ENCODE data around the gene CAPN15. TPM values are rescaled to one million over a fixed set of nuclear protein-coding genes. Genes with fewer than 3 reads are reported as not detected.

Gene CAPN15
- total and polyA plus RNA-seq, 9 of the 15 experiments (the other 6 are each of a cell fraction or from before 2014, with no cell fraction given), result 0.62 to 111 (median 14.2) TPM

- FAIRE-seq, result no peak
- TF ChIP-seq E2F6 (IDR thresholded peaks at IDR 0.05; ENCODE audit: borderline replicate concordance in 1 of 2, extremely low read depth in 1 of 2, insufficient read depth in 1 of 2, insufficient read length in 1 of 2, low read depth in 1 of 2, low read length in 1 of 2, poor library complexity in 1 of 2, severe bottlenecking in 1 of 2), result peak; percentile 20 to 39
- TF ChIP-seq CLOCK (CRISPR knock-in tag; IDR thresholded peaks at IDR 0.05; ENCODE audit: borderline replicate concordance), result no peak
- TF ChIP-seq BRD4 (IDR thresholded peaks at IDR 0.05), result no peak
- TF ChIP-seq MAFK (IDR thresholded peaks at IDR 0.05; ENCODE audit: low read length), result no peak
- no peak for TF ChIP-seq JUN (IDR thresholded peaks at IDR 0.05; ENCODE audit: borderline replicate concordance, low read depth, low read length)
- TF ChIP-seq JUN (CRISPR knock-in tag; IDR thresholded peaks at IDR 0.05; ENCODE audit: borderline replicate concordance), result no peak
- no peak for TF ChIP-seq NR2F6 (CRISPR knock-in tag; IDR thresholded peaks at IDR 0.05)
- no peak for TF ChIP-seq ZC3H11A (IDR thresholded peaks at IDR 0.05; ENCODE audit: low read depth, low read length)
- TF ChIP-seq KLF1 (tag; IDR thresholded peaks at IDR 0.05), result no peak
- peak; percentile 59; the same call in 1 of the 2 replicates for TF ChIP-seq USF1 (CRISPR knock-in tag; IDR thresholded peaks at IDR 0.05)
- no peak for TF ChIP-seq BRCA1 (IDR thresholded peaks at IDR 0.05)
- no peak for TF ChIP-seq BRCA1 (CRISPR knock-in tag; IDR thresholded peaks at IDR 0.05)
- TF ChIP-seq L3MBTL2 (IDR thresholded peaks at IDR 0.05), result 0 out of 2 replicates have a peak, but pooled peaks have one; percentile 15
- TF ChIP-seq KAT2B (IDR thresholded peaks at IDR 0.05; ENCODE audit: low read depth, low read length), result no peak
- peak; percentile 85 for TF ChIP-seq ZBTB33 (CRISPR knock-in tag; IDR thresholded peaks at IDR 0.05)
- TF ChIP-seq KAT8 (IDR thresholded peaks at IDR 0.05; ENCODE audit: low read depth), result no peak
Measured at GRCh38 chr16:502179-502943, 25.2 kb upstream of the CAPN15 start.

More at GRCh38 chr16:502179-502943, 25.2 kb upstream of the CAPN15 start:
- DNase-seq (ENCODE audit: extremely low read depth in 1 of 4, low spot score in 3 of 4) (no peak), ATAC-seq (peak; percentile 14; the same call in 2 of the 3 replicates)
- H3K4me2 ChIP-seq (ENCODE audit: insufficient read depth, low read length), result no peak overlapping the region
- no peaks in the 10 kb centered on the region for H3K36me3 ChIP-seq (ENCODE audit: control insufficient read depth, insufficient read depth, low read length)
- ChIA-PET POLR2A (interaction anchor here (0.9 to 1.4 kb wide), 2 partner anchors 10 to 17 kb away, joined by 3 to 9 read pairs; no protein-coding TSS in a partner anchor), CTCF (ENCODE audit: low intra/inter-chr PET ratio) (no interaction called here)
- H3K27ac ChIP-seq (ENCODE audit: extremely low read depth, low read depth, low read length), result no peak overlapping the region
- H3K27me3 ChIP-seq (ENCODE audit: control insufficient read depth in 2 of 2, insufficient read depth in 2 of 2, low read length in 2 of 2), result no peaks in the 10 kb centered on the region
- no peak overlapping the region for H2AFZ ChIP-seq (ENCODE audit: low read depth, low read length)
- H3K9ac ChIP-seq (ENCODE audit: insufficient read depth in 1 of 2, low read depth in 2 of 2, low read length in 2 of 2), result no peak overlapping the region
- no peak overlapping the region for H3K4me3 ChIP-seq
- WGBS (ENCODE audit: insufficient coverage, low coverage, missing lambda C conversion rate), result 49% methylated on average over 22 of the region's 22 CpGs
- peaks cover 0 to 29% of the 10 kb centered on the region in 2 experiments; a peak in 2 of 5 replicates for H3K4me1 ChIP-seq (replicated peaks in 1 of 2; ENCODE audit: control insufficient read depth in 2 of 2, insufficient read depth in 2 of 2, low read length in 2 of 2)
- BruUV-seq (replicated peaks), result no TSS peak
- H3K9me1 ChIP-seq (ENCODE audit: control insufficient read depth, insufficient read depth, low read length), result no peaks in the 10 kb centered on the region
- in situ Hi-C loops (cut with MboI), result no loop called here
- H3K79me2 ChIP-seq (ENCODE audit: control insufficient read depth, insufficient read depth, low read length), result no peaks in the 10 kb centered on the region
- H4K20me1 ChIP-seq (replicated peaks; ENCODE audit: control insufficient read depth, insufficient read depth, low read length), result no peaks in the 10 kb centered on the region; the same call in 1 of the 2 replicates
- intact Hi-C loops (cut with micrococcal nuclease), result no loop called here
- H3K9me3 ChIP-seq (replicated peaks; ENCODE audit: control insufficient read depth, insufficient read depth, low read depth, low read length), result no peaks in the 10 kb centered on the region

Data from K562 (cell line).